ENCODE data around the gene MLXIP.

DNA sequence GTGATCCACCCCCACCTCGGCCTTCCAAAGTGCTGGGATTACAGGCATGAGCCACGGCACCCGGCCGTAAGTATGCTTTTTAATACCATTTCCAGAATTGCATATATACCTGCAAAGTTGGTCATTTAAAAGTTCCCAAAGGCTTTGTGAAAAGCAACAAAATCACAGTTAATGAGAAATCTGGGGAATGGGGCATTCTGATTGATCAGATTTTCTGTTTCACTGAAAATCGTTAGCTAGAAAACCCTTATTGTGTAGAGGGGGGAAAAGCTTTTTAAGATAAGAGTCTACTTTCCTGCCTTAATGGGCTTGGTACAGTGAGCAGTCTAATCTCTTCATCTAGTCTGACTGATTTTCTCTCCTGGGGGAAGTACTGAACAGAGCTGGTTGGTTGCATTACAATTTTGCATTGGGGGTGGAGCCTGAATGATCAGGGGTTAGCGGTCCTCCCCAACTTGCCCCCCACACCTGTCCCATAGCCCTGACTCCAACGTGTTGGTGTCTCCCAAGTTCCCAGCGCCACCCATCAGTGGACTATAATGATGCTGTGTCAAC lies 71.6 kb downstream of the MLXIP start:
- TF ChIP-seq MAFK (IDR thresholded peaks at IDR 0.05; ENCODE audit: low read depth, low read length) = no peak
- TF ChIP-seq FOS (IDR thresholded peaks at IDR 0.05; ENCODE audit: low read depth, low read length) = no peak
- no peak for TF ChIP-seq BHLHE40 (IDR thresholded peaks at IDR 0.05; ENCODE audit: low read depth, low read length)
- TF ChIP-seq POLR2A (IDR thresholded peaks at IDR 0.05; ENCODE audit: low read depth, low read length) = no peak
- no peak for TF ChIP-seq USF2 (IDR thresholded peaks at IDR 0.05; ENCODE audit: low read depth, low read length)
- TF ChIP-seq MAZ (IDR thresholded peaks at IDR 0.05; ENCODE audit: borderline replicate concordance, low read depth, low read length) = no peak
- no peak for TF ChIP-seq MXI1 (IDR thresholded peaks at IDR 0.05; ENCODE audit: borderline replicate concordance, low read depth, low read length)
- no peak for TF ChIP-seq RCOR1 (IDR thresholded peaks at IDR 0.05; ENCODE audit: insufficient replicate concordance, low read length)

Measured in IMR-90 (cell line).